Endothelial cell of umbilical vein (primary cell): ENCODE measurements around the gene LIPM.

ENCODE experiments used
- CTCF ChIP-seq, 2 donors: IDR thresholded peaks; 1 replicate in 1 of 2; 2 replicates in 1 of 2; pipeline ENCODE4 v1.5.1; 2011; ENCODE audit warnings: low read length in 2 of 2, mild to moderate bottlenecking in 2 of 2, moderate library complexity in 2 of 2, control low read depth in 1 of 2, inconsistent platforms in 1 of 2, low read depth in 1 of 2; ENCODE audit not compliant: insufficient read depth in 1 of 2; ENCODE audit errors: extremely low read depth in 1 of 2
- EZH2 ChIP-seq: IDR thresholded peaks from 2 replicates; pipeline ENCODE4 v1.6.1; 2012; ENCODE audit warnings: borderline replicate concordance, low read depth, mild to moderate bottlenecking, moderate library complexity, low read length, inconsistent platforms; ENCODE audit not compliant: severe bottlenecking
- MAX ChIP-seq: IDR thresholded peaks from 2 replicates; pipeline ENCODE4 v1.6.1; 2011; ENCODE audit not compliant: insufficient read depth, insufficient read length
- POLR2A ChIP-seq: IDR thresholded peaks from 2 replicates; pipeline ENCODE4 v1.6.1; 2012; ENCODE audit warnings: low read depth, mild to moderate bottlenecking, control low read depth, low read length

GRCh38 chr10:88835096-88835909, 32.8 kb downstream of the LIPM start:
- TF ChIP-seq POLR2A (no peak), CTCF (IDR thresholded peaks at IDR 0.05; ENCODE audit: extremely low read depth in 1 of 2, insufficient read depth in 1 of 2, low read depth in 1 of 2, low read length in 2 of 2) (peak; percentile 83 to 88), MAX (peak; percentile 8), EZH2 (no peak)
